Coronary artery (tissue), 2 donors: ENCODE results near the gene DCDC2C.

ENCODE experiments used
- DNase-seq: peaks from one replicate; pipeline ENCODE4 v3.0.0-alpha.2; 2017; ENCODE audit warnings: low spot score
- H3K27ac ChIP-seq, 2 donors: fragments of 200-600 bp; sonication (generic); one replicate each; pipeline ENCODE4 v1.5.1; 2016 to 2019
- H3K4me3 ChIP-seq: fragments of 200-600 bp; sonication (generic); 2 replicates; pipeline ENCODE4 v1.5.1; 2016; ENCODE audit warnings: mild to moderate bottlenecking, moderate library complexity
- CTCF ChIP-seq: fragments of 200-600 bp; sonication (generic); IDR thresholded peaks from one replicate; pipeline ENCODE4 v1.5.1; 2019; ENCODE audit warnings: antibody characterized with exemption

DCDC2C gene

DNA sequence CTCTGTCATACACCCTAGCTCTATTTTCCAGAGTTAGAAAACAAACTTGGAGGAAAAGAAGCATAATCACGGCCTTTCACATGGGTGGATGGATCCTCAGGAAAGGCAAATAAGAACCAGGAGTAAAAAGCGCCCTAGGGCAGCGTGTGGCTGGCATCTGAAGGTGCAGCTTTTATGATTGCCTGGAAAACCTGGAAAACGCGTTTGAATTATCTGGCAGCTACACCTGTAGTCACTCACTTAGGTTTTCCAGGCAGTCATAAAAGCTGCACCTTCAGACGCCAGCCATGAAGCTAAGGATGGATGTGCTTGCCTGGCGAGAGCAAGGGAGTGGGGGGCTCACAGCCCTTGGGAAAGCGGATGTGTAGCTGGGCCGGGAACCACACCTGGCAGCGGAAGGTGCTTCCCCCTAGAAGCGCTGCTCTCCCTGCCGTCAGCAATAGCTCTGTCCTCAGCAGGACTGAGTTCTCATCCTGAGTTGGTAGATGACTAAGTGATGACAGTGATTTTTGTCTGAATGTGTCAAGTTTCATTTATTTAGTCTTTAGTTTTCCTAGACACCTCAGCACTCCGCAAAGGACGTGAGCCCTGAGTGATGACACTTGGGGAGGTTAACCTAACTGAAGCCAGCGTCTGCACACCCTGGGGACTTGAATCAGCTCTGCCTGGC lies 82.0 kb downstream of the DCDC2C start:
- DNase-seq, result no peak
- no peak for TF ChIP-seq CTCF
- H3K27ac ChIP-seq, result no peak overlapping the region
- no peak overlapping the region for H3K4me3 ChIP-seq

- DNase-seq, result no peak
- TF ChIP-seq CTCF, result no peak
- H3K27ac ChIP-seq, result no peak overlapping the region
- no peak overlapping the region for H3K4me3 ChIP-seq
Measured at GRCh38 chr2:3785890-3786273, 82.5 kb downstream of the DCDC2C start.

DNA sequence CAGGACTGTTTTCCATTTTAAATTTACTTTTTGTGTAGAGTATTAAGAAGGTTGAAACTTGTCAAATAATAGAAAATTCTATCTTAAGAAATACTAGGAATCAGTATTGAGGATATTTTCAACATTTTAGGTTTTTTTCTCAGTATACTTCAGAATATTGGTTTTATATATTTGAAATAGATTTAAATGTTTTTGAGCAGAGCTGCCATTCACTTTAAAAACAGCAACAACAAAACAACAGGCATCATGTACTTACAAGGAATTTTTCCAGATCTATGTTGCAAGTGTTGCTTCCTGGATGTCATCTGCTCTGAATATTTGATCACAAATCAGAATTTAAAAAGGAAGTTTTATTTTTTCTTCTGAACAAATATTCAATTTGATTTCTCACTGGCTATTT lies 84.4 kb downstream of the DCDC2C start:
- DNase-seq, result no peak
- Histone ChIP-seq H3K4me3 (no peak overlapping the region), H3K27ac (no peak overlapping the region)
- TF ChIP-seq CTCF, result no peak

DNA sequence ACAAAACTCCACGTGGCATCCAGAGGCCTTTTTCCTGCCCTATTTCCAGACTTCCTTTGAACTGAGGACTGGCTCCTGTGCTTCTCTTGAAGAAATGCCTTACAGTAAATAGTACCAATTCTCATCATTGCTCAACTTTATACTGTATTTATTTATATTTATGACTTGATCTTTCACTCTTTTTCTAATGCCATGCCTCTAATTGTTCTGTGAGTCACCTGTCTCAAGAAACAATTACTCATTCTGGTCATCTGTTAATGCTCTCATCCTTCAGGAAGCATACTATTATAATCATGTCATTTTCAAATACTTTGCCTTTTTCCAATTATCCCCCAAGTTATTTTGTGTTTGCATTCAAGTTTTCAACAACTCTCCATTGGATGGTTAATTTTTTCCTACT lies 85.9 kb downstream of the DCDC2C start:
- no peak for DNase-seq
- no peak for TF ChIP-seq CTCF
- Histone ChIP-seq H3K4me3 (no peak overlapping the region), H3K27ac (no peak overlapping the region)

- H3K4me3 ChIP-seq, result no peak overlapping the region
- DNase-seq, result no peak
- TF ChIP-seq CTCF, result no peak
Measured at GRCh38 chr2:3793249-3793648, 89.9 kb downstream of the DCDC2C start.

DNA sequence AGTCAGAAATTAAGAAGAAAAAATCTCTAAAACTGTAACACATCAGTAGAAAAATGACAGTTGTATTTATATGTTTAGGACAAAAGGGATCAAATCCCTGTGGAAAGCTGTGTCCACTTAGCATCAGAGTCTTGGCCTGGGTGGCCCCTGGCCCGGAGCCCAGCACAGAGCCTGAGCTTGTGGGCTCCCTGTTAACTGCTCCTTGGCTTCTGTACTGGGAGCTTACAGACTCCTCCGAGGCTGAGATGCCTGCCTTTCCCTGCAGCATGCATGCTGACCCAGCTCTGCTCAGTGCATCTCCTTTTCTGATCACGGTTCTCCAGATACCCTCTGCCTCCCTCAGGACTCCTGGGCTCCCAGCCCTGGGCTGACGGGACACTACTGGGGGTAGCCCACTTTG lies 98.1 kb downstream of the DCDC2C start:
- no peak overlapping the region for H3K27ac ChIP-seq
- DNase-seq, result no peak
- no peak overlapping the region for H3K4me3 ChIP-seq
- no peak for TF ChIP-seq CTCF

More at GRCh38 chr2:3793249-3793648, 89.9 kb downstream of the DCDC2C start:
- H3K27ac ChIP-seq, result no peak overlapping the region

DNA sequence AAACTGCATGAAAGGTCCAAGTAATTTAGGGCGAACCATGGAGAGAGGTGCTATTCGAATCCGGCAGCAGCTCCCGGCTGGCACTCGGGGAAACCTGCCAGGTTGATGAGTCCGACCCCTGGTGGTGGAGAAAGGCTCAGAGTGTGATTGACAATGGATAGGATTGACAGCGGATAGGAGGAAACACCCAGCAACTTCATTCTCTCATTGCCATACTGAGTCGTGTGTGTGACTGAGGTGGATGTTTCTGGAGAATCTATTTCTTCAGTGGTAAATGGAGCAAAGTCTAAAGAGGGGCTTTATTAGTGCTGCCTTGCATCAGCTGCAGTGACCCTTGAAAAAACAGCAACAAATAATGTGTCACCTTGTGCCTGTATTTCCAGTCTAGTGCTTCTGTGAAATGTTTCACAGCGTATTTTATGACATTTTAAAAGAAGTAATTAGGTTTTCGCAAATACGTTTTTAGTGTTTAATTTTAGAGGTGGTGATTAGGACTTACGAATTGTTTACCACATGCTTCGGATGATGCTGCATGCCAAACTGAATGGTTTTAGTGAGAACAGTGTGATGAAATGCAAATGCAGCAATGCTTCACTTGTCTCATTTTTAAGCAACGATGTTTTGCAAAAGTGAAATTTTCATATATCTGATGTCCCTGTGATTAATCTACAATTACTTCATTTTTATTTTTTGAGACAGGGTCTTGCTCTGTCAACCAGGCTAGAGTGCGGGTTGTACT lies 102.0 kb downstream of the DCDC2C start:
- DNase-seq, result no peak
- Histone ChIP-seq H3K27ac (no peak overlapping the region), H3K4me3 (no peak overlapping the region)
- TF ChIP-seq CTCF, result no peak
